Heart left ventricle (tissue), 16 donors: Measurements from ENCODE around the gene SLC9A9. TPM values are rescaled to one million over a fixed set of nuclear protein-coding genes. Genes with fewer than 3 reads are reported as not detected.

Source experiments
- ATAC-seq, 4 donors: fragments of 200-7000 bp; cut with Tn5 transposase; one replicate each; pipeline ENCODE4 v1.9.1; 2020 to 2022; ENCODE audit warnings: moderate library complexity in 4 of 4, mild to moderate bottlenecking in 3 of 4, moderate number of reproducible peaks in 1 of 4
- DNase-seq, 5 donors: peaks; one replicate each; pipeline ENCODE4 v3.0.0-alpha.2; 2020
- H3K27ac ChIP-seq, 12 donors: fragments of 200-600 bp; sonication (generic) in 4 of 12; one replicate each; pipeline versions ENCODE4 v1.5.0 to v1.8.0; 2016 to 2022; ENCODE audit warnings: mild to moderate bottlenecking in 2 of 12
- H3K27me3 ChIP-seq, 9 donors: fragments of 200-600 bp; sonication (generic) in 2 of 9; one replicate each; pipeline versions ENCODE4 v1.5.1 to v1.8.0; 2016 to 2022; ENCODE audit warnings: mild to moderate bottlenecking in 3 of 9
- H3K36me3 ChIP-seq, 9 donors: fragments of 200-600 bp; sonication (generic) in 2 of 9; one replicate each; pipeline versions ENCODE4 v1.5.0 to v1.8.0; 2018 to 2022; ENCODE audit warnings: mild to moderate bottlenecking in 2 of 9
- H3K4me1 ChIP-seq, 12 donors: fragments of 200-600 bp; sonication (generic) in 4 of 12; one replicate each; pipeline versions ENCODE4 v1.5.0 to v1.8.0; 2016 to 2022; ENCODE audit warnings: mild to moderate bottlenecking in 3 of 12
- H3K4me3 ChIP-seq, 12 donors: fragments of 200-600 bp; sonication (generic) in 4 of 12; one replicate each; pipeline versions ENCODE4 v1.5.0 to v1.8.0; 2017 to 2022; ENCODE audit warnings: mild to moderate bottlenecking in 9 of 12, moderate library complexity in 4 of 12
- H3K9me3 ChIP-seq, 12 donors: fragments of 200-600 bp; sonication (generic) in 4 of 12; one replicate each; pipeline versions ENCODE4 v1.5.0 to v1.8.0; 2016 to 2022; ENCODE audit warnings: mild to moderate bottlenecking in 1 of 12
- CTCF ChIP-seq, 12 donors: fragments of 200-600 bp; sonication (generic) in 4 of 12; IDR thresholded peaks; one replicate each; pipeline versions ENCODE4 v1.5.0 to v1.8.0; 2018 to 2022; ENCODE audit warnings: antibody characterized with exemption in 12 of 12, mild to moderate bottlenecking in 5 of 12
- POLR2A ChIP-seq, 2 donors: fragments of 450-650 bp; IDR thresholded peaks; one replicate each; pipeline ENCODE4 v1.6.1; 2017; ENCODE audit warnings: antibody characterized with exemption in 2 of 2, mild to moderate bottlenecking in 2 of 2, moderate library complexity in 2 of 2
- WGBS, 4 donors: extraction: QIAGEN DNeasy Blood & Tissue Kit in 2 of 4; methylation state at CpG; one replicate each; pipeline versions ENCODE4 v1.1.5 to v1.1.7; 2013 to 2018; 5-methylcytosine and 5-hydroxymethylcytosine counted together
- intact Hi-C, 10 donors: fragments of 100-400 bp; cut with DNase I; formaldehyde crosslinking; loops; one replicate each; pipeline versions ENCODE4 v1.11.1 to v1.14.2; 2022
- polyA plus RNA-seq, 2 donors: library from polyadenylated mRNA; stranded (reverse); fragments of 200-250 nt; gene quantifications; one replicate each; pipeline ENCODE4 v1.2.3, GENCODE V29; 2013
- total RNA-seq, 9 donors: library from RNA; depleted of rRNA in 2 of 9; stranded (reverse); fragments of >200 nt in 2 of 9; fragmentation: NEBNext Ultra II Directional in 3 of 9; extraction: Animal tissue kit (Norgen Biotek cat#: 25700) in 3 of 9; gene quantifications; one replicate each; pipeline versions ENCODE4 v1.1.0 to v1.2.4, GENCODE V29; 2016 to 2023
- donor health status: ischemic (EF 13 %, LVEDD 7.1; RV severe dilation, severe dysfunction).
- donor health status: healthy with polysubstance abuse.
- donor health status: DM: no; HTN: yes; CAD: no.
- donor health status: DM: no; HTN: no; CAD: no.
- donor health status: ischemic (EF 25% LVEDD 6.9; RV normal size, moderate dysfunction).
- donor health status: ischemic (EF 25% LVEDD 5.7; RV mildly dilated, moderate dysfunction).
- donor health status: healthy.
- donor health status: DM: yes; HTN: yes; CAD: no.
- donor health status: ischemic (EF 35%, LVEDD 5.7; RV mildly dilated, moderate dysfunction).
- donor health status: nonischemic (EF 11% LVEDD 7.7; RV severe dilation, severe dysfunction).
- donor health status: DM: yes; HTN: yes; CAD: no.
- donor health status: PGD.
- donor health status: ischemic (EF 29% LVEDD 5.4; RV normal size, mild dysfunction).
- donor health status: nonischemic (EF 23%, LVEDD 6.1; RV moderate dilation, normal function).

SLC9A9 gene
- total and polyA plus RNA-seq, 11 donors, result 0.76 to 17.5 (median 3.3) TPM

DNA sequence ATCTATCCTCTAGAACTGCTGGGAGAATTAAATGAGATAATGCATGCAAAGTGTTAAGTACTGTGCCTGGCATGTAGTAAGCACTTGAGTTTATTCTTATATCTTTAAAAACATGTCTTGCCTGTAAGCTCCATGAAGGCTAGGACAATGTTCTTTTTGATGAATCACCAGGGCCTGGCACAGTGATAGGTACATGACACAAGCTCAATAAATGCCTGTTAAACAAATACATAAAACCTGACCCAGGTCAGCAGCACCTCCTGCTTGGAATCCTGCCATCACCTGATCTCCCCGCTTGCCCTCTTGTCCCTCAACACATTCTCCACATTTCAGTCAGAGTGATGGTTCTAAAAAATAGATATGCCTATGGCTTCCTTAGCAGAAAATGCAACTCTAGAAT, 541.9 kb downstream of the SLC9A9 start:
- peaks cover 4 to 55% (median 27%) of the 10 kb centered on the region in 12 donors for H3K4me1 ChIP-seq
- no peak for DNase-seq
- H3K27ac ChIP-seq, result no peak overlapping the region
- intact Hi-C loops, result loop anchor here in 4 of 10 donors (10.0 kb wide), 3 partner anchors 152 to 182 kb away; no protein-coding TSS in a partner anchor
- TF ChIP-seq CTCF (IDR thresholded peaks at IDR 0.05), result no peak
- no peak for TF ChIP-seq POLR2A (IDR thresholded peaks at IDR 0.05)
- H3K4me3 ChIP-seq, result no peak overlapping the region
- no peaks in the 10 kb centered on the region for H3K27me3 ChIP-seq
- 75 to 80% (median 76%) methylated on average over 1 of the region's 1 CpG for WGBS, 4 donors
- no peaks in the 10 kb centered on the region for H3K36me3 ChIP-seq
- ATAC-seq, result no peak
- no peaks in the 10 kb centered on the region for H3K9me3 ChIP-seq

DNA sequence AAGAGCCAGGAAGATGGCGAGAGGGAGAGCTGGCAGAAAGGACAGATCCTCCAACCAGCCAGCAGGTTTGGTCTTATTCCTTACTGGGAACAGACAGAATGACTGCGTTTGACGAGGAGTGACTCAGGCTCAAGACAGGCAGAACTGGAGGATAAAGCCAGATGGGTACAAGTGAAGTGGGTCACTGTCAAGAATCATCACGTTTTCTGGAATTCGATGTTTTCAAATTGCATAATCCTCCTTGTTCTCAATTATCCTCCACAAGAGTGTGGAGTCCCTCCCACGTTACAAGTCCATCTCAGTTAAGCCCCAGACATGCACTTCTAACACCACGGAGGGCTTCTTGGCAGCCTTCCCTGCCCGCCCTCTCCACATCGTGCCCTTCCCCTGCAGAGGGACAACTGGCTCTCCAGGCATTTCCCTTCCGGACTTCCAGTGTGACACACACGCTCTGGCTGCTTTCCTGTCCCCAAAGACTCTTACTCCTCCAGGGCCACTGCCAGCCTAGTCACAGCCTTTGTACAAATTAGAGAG, 545.6 kb downstream of the SLC9A9 start:
- H3K36me3 ChIP-seq, result no peaks in the 10 kb centered on the region
- H3K27ac ChIP-seq, result peak overlapping the region in 8 of 12 donors; percentile 35 to 58 (median 42)
- WGBS, 4 donors, result 21 to 29% (median 26%) methylated on average over 10 to 11 of the region's 11 CpGs
- DNase-seq (peak; percentile 56 to 85 (median 75)), ATAC-seq (peak; percentile 60 to 93 (median 86))
- intact Hi-C loops, result loop anchor here in 4 of 10 donors (10.0 kb wide), 3 partner anchors 148 to 178 kb away; no protein-coding TSS in a partner anchor
- H3K4me3 ChIP-seq, result no peak overlapping the region
- TF ChIP-seq CTCF (IDR thresholded peaks at IDR 0.05) (no peak), POLR2A (IDR thresholded peaks at IDR 0.05) (no peak)
- no peaks in the 10 kb centered on the region for H3K9me3 ChIP-seq
- H3K27me3 ChIP-seq, result no peaks in the 10 kb centered on the region
- H3K4me1 ChIP-seq, result peaks cover 4 to 43% (median 21%) of the 10 kb centered on the region in 12 donors

DNA sequence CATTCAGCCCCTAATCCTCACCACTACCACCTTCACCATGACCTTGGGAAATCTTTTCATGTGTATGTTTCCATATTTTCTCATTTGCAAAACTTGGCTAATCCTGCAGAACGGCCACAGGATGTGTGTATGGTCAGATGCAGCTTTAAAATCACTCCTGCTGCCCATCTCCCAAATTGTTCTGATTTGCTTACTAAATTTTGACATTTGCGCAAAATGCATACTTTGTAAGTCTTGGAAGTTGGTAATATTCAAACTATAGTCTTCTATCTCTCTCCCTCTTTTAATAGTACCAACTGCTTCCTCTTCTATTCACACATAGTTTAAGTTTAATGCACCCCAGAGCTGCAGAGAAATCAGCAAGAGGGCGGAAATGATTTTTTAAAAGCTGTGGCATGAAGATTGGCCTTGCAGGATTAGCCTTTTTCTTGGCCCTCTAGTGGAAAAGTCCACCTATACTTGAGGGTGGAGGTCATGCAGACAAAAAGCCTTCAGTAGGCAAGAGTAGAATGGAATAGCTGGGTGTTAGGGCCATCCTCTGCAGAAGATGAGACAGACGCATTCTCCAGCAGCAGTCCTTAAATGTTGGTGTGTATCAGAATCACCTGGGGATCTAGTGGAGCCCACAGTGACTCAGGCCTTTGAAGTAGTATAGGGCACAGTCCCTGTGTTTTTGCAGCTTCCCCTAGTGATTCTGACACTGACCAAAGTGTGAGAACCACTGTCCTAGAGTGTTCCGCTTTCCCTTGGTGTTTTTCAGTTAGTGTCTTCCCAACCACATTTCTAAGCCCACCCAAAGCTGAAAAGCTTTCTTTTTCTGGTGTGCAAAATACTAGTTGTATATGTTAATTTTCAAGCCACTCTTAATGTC, 547.0 kb downstream of the SLC9A9 start:
- Histone ChIP-seq H3K4me1 (peaks cover 4 to 35% (median 16%) of the 10 kb centered on the region in 12 donors), H3K36me3 (no peaks in the 10 kb centered on the region), H3K27me3 (no peaks in the 10 kb centered on the region), H3K9me3 (no peaks in the 10 kb centered on the region), H3K27ac (no peak overlapping the region), H3K4me3 (no peak overlapping the region)
- 78 to 87% (median 85%) methylated on average over 5 of the region's 5 CpGs for WGBS, 4 donors
- DNase-seq (no peak), ATAC-seq (no peak)
- intact Hi-C loops, result loop anchor here in 4 of 10 donors (10.0 kb wide), 3 partner anchors 146 to 176 kb away; no protein-coding TSS in a partner anchor
- no peak for TF ChIP-seq POLR2A (IDR thresholded peaks at IDR 0.05)
- TF ChIP-seq CTCF (IDR thresholded peaks at IDR 0.05), result no peak

DNA sequence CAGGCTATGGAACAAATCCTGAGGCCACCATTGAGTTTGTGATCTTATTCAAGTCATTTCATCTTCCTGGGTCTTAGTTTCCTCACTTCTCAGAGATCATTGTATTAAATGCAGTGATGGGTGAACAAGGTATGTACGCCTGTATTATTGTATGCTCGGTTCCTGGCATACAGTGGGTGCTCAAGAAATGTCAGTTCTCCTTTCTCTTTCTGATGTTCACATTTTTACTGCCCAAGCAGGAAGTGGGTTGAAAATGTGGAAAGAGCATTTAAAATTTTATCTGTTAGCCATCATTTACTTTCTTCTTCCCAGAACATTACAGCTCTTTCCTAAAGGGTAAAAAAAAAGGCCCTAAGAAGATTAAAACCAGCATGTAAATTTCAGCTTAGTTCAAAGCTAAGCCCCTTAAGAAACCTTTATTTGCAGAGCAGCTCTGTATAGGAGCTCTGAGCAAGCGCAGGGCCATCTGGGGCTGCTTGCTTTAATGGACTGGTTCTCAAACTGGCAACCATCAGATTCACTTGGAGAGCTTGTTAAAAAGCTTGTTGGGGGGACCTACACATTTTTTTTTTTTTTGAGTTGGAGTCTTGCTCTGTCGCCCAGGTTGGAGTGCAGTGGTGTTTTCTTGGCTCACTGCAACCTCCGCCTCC, 549.3 kb downstream of the SLC9A9 start:
- 93 to 94% (median 93%) methylated on average over 5 of the region's 5 CpGs for WGBS, 4 donors
- H3K4me1 ChIP-seq, result peaks cover 4 to 38% (median 13%) of the 10 kb centered on the region in 12 donors
- no peak overlapping the region for H3K4me3 ChIP-seq
- intact Hi-C loops, result no loop called here
- ATAC-seq (no peak), DNase-seq (no peak)
- no peak overlapping the region for H3K27ac ChIP-seq
- TF ChIP-seq POLR2A (IDR thresholded peaks at IDR 0.05), result no peak
- TF ChIP-seq CTCF (IDR thresholded peaks at IDR 0.05), result no peak
- H3K9me3 ChIP-seq, result no peaks in the 10 kb centered on the region
- H3K36me3 ChIP-seq, result no peaks in the 10 kb centered on the region
- H3K27me3 ChIP-seq, result no peaks in the 10 kb centered on the region
